Stomach (tissue), 4 donors: Measurements from ENCODE around the gene ABTB2.

Experiments used
- POLR2A ChIP-seq, 4 donors: fragments of 450-650 bp; IDR thresholded peaks; one replicate each; pipeline ENCODE4 v1.6.1; 2016; ENCODE audit warnings: antibody characterized with exemption in 4 of 4, control low read depth in 2 of 4, mild to moderate bottlenecking in 1 of 4, moderate library complexity in 1 of 4
- TF ChIP-seq, protein P1 (sequence below), 7 experiments: fragments of 450-650 bp in 4 of 7; fragments of 200-600 bp in 3 of 7; sonication (generic) in 3 of 7; IDR thresholded peaks; one replicate each; pipeline ENCODE4 v1.5.1; 2016 to 2019; ENCODE audit warnings: antibody characterized with exemption in 7 of 7, control low read depth in 2 of 7, mild to moderate bottlenecking in 1 of 7

DNA sequence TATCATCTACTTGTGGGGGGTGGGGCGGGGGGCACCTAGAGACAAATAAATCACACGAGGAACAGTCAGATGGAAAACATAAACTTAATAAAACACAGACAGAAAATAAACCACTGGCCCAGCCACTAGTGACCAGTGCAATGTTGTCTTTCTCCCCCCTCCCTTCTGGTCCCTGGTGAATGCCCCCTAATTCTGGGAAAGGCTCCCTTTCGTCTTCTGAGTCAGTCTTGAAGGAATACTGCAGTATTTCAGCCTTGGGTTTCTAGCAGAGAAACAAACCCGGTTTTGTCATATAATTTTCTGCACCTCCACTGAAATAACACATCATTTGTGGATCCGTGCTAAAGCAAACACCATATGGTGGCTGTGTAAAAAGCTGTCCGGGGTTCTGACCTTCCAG lies 101.7 kb downstream of the ABTB2 start:
- TF ChIP-seq, protein P1, sequence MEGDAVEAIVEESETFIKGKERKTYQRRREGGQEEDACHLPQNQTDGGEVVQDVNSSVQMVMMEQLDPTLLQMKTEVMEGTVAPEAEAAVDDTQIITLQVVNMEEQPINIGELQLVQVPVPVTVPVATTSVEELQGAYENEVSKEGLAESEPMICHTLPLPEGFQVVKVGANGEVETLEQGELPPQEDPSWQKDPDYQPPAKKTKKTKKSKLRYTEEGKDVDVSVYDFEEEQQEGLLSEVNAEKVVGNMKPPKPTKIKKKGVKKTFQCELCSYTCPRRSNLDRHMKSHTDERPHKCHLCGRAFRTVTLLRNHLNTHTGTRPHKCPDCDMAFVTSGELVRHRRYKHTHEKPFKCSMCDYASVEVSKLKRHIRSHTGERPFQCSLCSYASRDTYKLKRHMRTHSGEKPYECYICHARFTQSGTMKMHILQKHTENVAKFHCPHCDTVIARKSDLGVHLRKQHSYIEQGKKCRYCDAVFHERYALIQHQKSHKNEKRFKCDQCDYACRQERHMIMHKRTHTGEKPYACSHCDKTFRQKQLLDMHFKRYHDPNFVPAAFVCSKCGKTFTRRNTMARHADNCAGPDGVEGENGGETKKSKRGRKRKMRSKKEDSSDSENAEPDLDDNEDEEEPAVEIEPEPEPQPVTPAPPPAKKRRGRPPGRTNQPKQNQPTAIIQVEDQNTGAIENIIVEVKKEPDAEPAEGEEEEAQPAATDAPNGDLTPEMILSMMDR (IDR thresholded peaks at IDR 0.05) = no peak
- TF ChIP-seq POLR2A (IDR thresholded peaks at IDR 0.05) = no peak
